Activated CD4-positive, alpha-beta T cell treated with anti-CD3 and anti-CD28 coated beads, Interleukin-2, amount 10 ng/mL, durations not matched to agents 24 days and 14 days (primary cell): ENCODE data around the gene SLC7A14. TPM values are rescaled to one million over a fixed set of nuclear protein-coding genes. Genes with fewer than 3 reads are reported as not detected.

Experiments
- DNase-seq: peaks from one replicate; pipeline ENCODE4 v3.0.0; 2022
- H3K27ac Mint-ChIP-seq: one replicate; pipeline ENCODE4 v1.8.0; 2022; ENCODE audit warnings: mild to moderate bottlenecking, mixed read lengths
- H3K27me3 Mint-ChIP-seq: one replicate; pipeline ENCODE4 v1.8.0; 2022; ENCODE audit warnings: mixed read lengths
- H3K36me3 Mint-ChIP-seq: one replicate; pipeline ENCODE4 v1.8.0; 2022; ENCODE audit warnings: low read depth, mild to moderate bottlenecking, mixed read lengths
- H3K4me1 Mint-ChIP-seq: one replicate; pipeline ENCODE4 v1.8.0; 2021; ENCODE audit warnings: mixed read lengths
- H3K4me3 Mint-ChIP-seq: one replicate; pipeline ENCODE4 v1.8.0; 2022; ENCODE audit warnings: mild to moderate bottlenecking, moderate library complexity, mixed read lengths
- H3K9me3 Mint-ChIP-seq: one replicate; pipeline ENCODE4 v1.8.0; 2021; ENCODE audit warnings: mixed read lengths
- intact Hi-C: fragments of 100-400 bp; cut with micrococcal nuclease; formaldehyde crosslinking; loops from one replicate; pipeline ENCODE4 v1.15.1; 2023
- total RNA-seq: library from RNA; stranded (reverse); gene quantifications from 2 replicates; pipeline ENCODE4 v1.2.3, GENCODE V29; 2022

Gene SLC7A14
- total RNA-seq, 1 donor from 2014 or later = not detected

DNA sequence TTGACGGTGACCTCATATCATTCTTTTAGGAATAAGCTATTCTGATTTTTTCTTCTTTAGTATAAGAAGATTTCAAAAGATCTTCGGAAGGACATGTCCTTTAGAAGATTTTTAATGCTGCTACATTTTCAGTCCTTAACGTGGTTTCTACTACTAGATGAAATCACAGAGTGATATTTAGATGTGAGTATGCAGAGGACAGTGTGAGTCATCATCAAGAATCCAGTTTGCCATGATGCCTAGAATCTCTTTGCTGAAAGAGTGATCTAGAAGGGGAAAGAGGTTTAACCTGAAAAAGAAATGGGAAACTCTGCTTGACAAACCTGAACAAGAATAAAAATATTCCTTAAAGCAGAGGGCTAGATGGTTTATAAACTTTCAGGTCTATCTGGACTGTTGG is 43.2 kb downstream of the SLC7A14 start:
- intact Hi-C loops = no loop called here
- H3K36me3 Mint-ChIP-seq = no peaks in the 10 kb centered on the region
- no peaks in the 10 kb centered on the region for H3K9me3 Mint-ChIP-seq
- no peak overlapping the region for H3K4me3 Mint-ChIP-seq
- no peaks in the 10 kb centered on the region for H3K4me1 Mint-ChIP-seq
- no peak for DNase-seq
- no peak overlapping the region for H3K27ac Mint-ChIP-seq
- peaks cover 17% of the 10 kb centered on the region for H3K27me3 Mint-ChIP-seq

DNA sequence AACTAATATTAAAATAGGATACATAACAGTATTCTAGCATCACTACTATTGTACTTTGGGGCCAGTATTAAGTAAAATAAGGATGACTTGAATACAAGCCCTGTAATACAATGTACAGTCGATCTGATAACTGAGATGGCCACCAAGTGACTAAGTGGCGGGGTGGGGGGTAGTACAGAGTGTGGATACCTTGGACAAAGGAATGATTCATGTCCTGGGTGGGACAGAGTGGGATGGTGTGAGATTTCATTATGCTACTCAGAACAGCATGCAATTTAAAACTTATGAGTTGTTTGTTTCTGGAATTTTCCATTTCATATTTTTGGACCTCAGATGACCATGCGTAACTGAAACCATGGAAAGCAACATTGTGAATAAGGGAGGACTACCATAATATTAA is 46.0 kb downstream of the SLC7A14 start:
- no peaks in the 10 kb centered on the region for H3K36me3 Mint-ChIP-seq
- peaks cover 20% of the 10 kb centered on the region for H3K27me3 Mint-ChIP-seq
- no peak overlapping the region for H3K27ac Mint-ChIP-seq
- intact Hi-C loops = no loop called here
- H3K4me1 Mint-ChIP-seq = no peaks in the 10 kb centered on the region
- no peak for DNase-seq
- H3K9me3 Mint-ChIP-seq = no peaks in the 10 kb centered on the region
- H3K4me3 Mint-ChIP-seq = no peak overlapping the region

DNA sequence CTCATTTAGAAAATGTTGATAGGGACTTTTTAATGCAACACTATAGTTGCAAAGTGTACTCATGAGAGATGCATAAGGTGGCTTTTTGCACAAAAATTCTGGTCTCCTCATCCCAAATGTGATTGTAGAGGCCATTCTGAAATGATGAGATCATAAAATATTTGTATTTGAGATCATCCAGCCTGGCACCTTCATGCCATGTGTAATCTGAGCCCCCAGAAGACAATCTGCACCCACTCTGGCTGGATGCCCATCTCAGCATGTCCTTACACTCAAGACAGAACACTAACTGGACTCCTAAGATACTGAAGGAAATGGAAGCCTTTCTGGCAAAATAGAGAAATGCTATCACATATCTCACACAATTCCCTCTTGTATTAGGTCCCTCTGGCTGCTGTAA is 49.2 kb downstream of the SLC7A14 start:
- H3K9me3 Mint-ChIP-seq = no peaks in the 10 kb centered on the region

DNA sequence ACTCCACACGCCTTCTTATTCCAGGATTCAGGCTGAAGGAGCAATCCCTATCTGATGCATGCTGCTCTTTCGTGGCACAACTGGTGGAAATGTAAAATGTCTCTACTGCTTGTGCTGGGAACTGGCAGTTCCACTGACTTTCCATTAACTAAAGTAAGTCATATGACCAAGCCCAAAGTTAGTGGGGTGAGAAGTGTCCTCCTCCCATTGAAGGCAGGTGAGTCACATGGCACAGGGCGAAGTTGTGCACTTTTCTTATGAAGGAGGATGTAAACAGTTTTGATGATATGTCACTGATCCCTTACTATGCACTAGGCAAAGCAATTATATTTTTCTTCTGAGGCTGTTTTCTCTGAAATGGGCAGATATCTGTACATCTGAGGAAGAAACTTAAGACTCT is 51.6 kb downstream of the SLC7A14 start:
- H3K27ac Mint-ChIP-seq = no peak overlapping the region
- H3K9me3 Mint-ChIP-seq = no peaks in the 10 kb centered on the region
- no peaks in the 10 kb centered on the region for H3K36me3 Mint-ChIP-seq
- no peak for DNase-seq
- H3K4me3 Mint-ChIP-seq = no peak overlapping the region
- no peaks in the 10 kb centered on the region for H3K4me1 Mint-ChIP-seq
- H3K27me3 Mint-ChIP-seq = peaks cover 18% of the 10 kb centered on the region
- intact Hi-C loops = no loop called here

More for the DNA sequence above, 49.2 kb downstream of the SLC7A14 start:
- Mint-ChIP-seq H3K27ac (no peak overlapping the region), H3K4me3 (no peak overlapping the region), H3K4me1 (no peaks in the 10 kb centered on the region), H3K27me3 (peaks cover 21% of the 10 kb centered on the region), H3K36me3 (no peaks in the 10 kb centered on the region)
- no peak for DNase-seq
- intact Hi-C loops = no loop called here

DNA sequence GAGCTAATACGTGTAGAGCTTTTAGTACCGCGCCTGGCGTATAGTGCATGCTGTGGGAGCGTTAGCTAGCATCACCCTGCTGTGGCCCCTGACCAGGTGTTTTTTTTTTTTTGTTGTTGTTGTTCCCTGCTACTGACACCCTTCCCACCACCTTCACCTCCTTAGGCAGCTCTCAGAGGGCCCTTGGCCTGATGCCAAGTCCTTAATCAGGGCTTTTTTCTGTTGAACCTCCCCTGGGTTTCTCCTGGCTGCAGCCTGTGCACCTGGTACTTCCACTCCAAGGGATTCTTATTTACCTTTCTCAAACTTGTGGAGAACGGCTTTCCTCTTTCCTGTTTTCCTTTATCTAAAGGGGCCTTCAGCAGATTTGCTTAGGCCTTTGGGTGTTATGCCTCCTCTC is 53.3 kb downstream of the SLC7A14 start:
- Mint-ChIP-seq H3K9me3 (no peaks in the 10 kb centered on the region), H3K27ac (no peak overlapping the region), H3K27me3 (peaks cover 13% of the 10 kb centered on the region)

GRCh38 chr3:170531657-170532335 is 54.1 kb downstream of the SLC7A14 start:
- Mint-ChIP-seq H3K36me3 (no peaks in the 10 kb centered on the region), H3K4me1 (no peaks in the 10 kb centered on the region), H3K27me3 (peaks cover 8% of the 10 kb centered on the region), H3K27ac (no peak overlapping the region), H3K4me3 (no peak overlapping the region), H3K9me3 (no peaks in the 10 kb centered on the region)
- DNase-seq = no peak
- intact Hi-C loops = no loop called here

More for the DNA sequence above, 53.3 kb downstream of the SLC7A14 start:
- no peak overlapping the region for H3K4me3 Mint-ChIP-seq
- H3K4me1 Mint-ChIP-seq = no peaks in the 10 kb centered on the region
- no peak for DNase-seq
- intact Hi-C loops = no loop called here
- H3K36me3 Mint-ChIP-seq = no peaks in the 10 kb centered on the region

GRCh38 chr3:170531054-170531453 is 54.8 kb downstream of the SLC7A14 start:
- Mint-ChIP-seq H3K27ac (no peak overlapping the region), H3K4me3 (no peak overlapping the region), H3K9me3 (no peaks in the 10 kb centered on the region), H3K27me3 (peaks cover 8% of the 10 kb centered on the region), H3K36me3 (no peaks in the 10 kb centered on the region), H3K4me1 (no peaks in the 10 kb centered on the region)
- intact Hi-C loops = no loop called here
- no peak for DNase-seq

- no peaks in the 10 kb centered on the region for H3K4me1 Mint-ChIP-seq
- H3K36me3 Mint-ChIP-seq = no peaks in the 10 kb centered on the region
- no peak overlapping the region for H3K27ac Mint-ChIP-seq
- no peak for DNase-seq
- H3K27me3 Mint-ChIP-seq = peaks cover 8% of the 10 kb centered on the region
- intact Hi-C loops = no loop called here
- H3K4me3 Mint-ChIP-seq = no peak overlapping the region
- H3K9me3 Mint-ChIP-seq = no peaks in the 10 kb centered on the region
Measured at GRCh38 chr3:170529912-170530311, 56.0 kb downstream of the SLC7A14 start.

- Mint-ChIP-seq H3K27me3 (peaks cover 7% of the 10 kb centered on the region), H3K4me1 (no peaks in the 10 kb centered on the region)
Measured at GRCh38 chr3:170529346-170529745, 56.5 kb downstream of the SLC7A14 start.

DNA sequence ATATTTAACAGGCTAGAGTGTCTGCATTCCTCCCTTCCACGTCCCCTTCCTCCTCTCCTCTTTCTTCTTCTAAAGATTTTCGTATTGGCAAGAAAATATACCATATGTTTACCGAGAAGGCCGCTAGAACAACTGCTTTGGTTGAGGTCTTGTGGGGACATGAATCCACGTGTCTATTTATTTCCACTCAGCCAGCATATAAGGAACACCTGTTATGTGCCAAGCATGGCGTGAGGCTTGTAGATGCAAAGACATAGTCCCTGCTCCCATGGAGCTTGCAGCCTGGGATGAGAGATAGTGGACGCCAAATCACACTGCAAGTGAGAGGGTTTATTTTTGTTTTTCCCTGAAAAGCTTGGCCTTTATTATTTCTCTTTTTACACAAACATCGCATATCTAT is 57.1 kb downstream of the SLC7A14 start:
- no peak for DNase-seq
- Mint-ChIP-seq H3K4me1 (no peaks in the 10 kb centered on the region), H3K27ac (no peak overlapping the region), H3K27me3 (peaks cover 4% of the 10 kb centered on the region), H3K36me3 (no peaks in the 10 kb centered on the region), H3K9me3 (no peaks in the 10 kb centered on the region), H3K4me3 (no peak overlapping the region)
- intact Hi-C loops = no loop called here

More at GRCh38 chr3:170529346-170529745, 56.5 kb downstream of the SLC7A14 start:
- Mint-ChIP-seq H3K9me3 (no peaks in the 10 kb centered on the region), H3K4me3 (no peak overlapping the region), H3K36me3 (no peaks in the 10 kb centered on the region), H3K27ac (no peak overlapping the region)
- intact Hi-C loops = no loop called here
- DNase-seq = no peak

DNA sequence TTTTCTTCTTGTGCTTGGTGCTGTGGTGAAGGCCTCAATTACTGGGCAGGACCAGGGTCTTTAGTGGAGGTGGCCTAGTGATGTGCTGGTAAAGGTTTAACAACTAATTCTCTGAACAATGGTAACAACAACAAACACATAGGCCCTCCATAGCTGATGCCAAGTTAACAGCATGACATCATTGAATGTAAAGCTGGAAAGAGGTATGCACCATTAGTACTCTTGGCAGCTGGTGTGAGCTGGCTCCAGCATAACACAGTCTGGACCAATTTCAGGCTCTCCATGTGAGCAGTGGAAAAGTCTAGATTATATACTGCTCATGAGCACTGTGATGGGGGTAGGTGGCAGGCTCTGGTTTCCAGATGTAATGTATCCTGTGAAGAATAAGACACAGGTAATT is 61.8 kb downstream of the SLC7A14 start:
- Mint-ChIP-seq H3K9me3 (no peaks in the 10 kb centered on the region), H3K27ac (no peak overlapping the region), H3K4me1 (peaks cover 5% of the 10 kb centered on the region), H3K36me3 (no peaks in the 10 kb centered on the region), H3K27me3 (peaks cover 5% of the 10 kb centered on the region), H3K4me3 (no peak overlapping the region)
- no peak for DNase-seq
- intact Hi-C loops = no loop called here

- no peaks in the 10 kb centered on the region for H3K36me3 Mint-ChIP-seq
- peaks cover 5% of the 10 kb centered on the region for H3K27me3 Mint-ChIP-seq
- H3K4me3 Mint-ChIP-seq = no peak overlapping the region
- DNase-seq = no peak
- H3K9me3 Mint-ChIP-seq = no peaks in the 10 kb centered on the region
- H3K4me1 Mint-ChIP-seq = peaks cover 5% of the 10 kb centered on the region
- intact Hi-C loops = no loop called here
- no peak overlapping the region for H3K27ac Mint-ChIP-seq
Measured at GRCh38 chr3:170523248-170523647, 62.6 kb downstream of the SLC7A14 start.

DNA sequence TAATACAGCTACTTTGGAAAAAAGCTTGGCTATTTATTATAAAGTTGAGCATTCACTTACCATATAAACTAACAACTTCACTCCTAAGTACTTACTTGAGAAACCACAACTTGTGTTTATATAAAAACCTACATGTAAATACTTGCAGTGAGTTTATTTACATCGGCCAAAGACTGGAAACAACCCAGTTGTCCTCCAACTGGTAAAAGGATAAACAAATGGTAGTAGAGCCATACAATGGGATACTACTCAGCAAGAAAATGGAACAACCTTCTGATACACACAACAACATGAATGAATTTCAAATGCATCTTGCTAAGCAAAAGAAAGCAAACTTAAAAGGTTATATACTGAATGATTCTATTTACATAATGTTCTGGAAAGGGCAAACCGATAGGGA is 63.7 kb downstream of the SLC7A14 start:
- no peak overlapping the region for H3K27ac Mint-ChIP-seq
- H3K36me3 Mint-ChIP-seq = no peaks in the 10 kb centered on the region
- H3K27me3 Mint-ChIP-seq = peaks cover 4% of the 10 kb centered on the region
- no peak overlapping the region for H3K4me3 Mint-ChIP-seq
- intact Hi-C loops = no loop called here
- H3K4me1 Mint-ChIP-seq = peaks cover 5% of the 10 kb centered on the region
- H3K9me3 Mint-ChIP-seq = no peaks in the 10 kb centered on the region
- DNase-seq = no peak

DNA sequence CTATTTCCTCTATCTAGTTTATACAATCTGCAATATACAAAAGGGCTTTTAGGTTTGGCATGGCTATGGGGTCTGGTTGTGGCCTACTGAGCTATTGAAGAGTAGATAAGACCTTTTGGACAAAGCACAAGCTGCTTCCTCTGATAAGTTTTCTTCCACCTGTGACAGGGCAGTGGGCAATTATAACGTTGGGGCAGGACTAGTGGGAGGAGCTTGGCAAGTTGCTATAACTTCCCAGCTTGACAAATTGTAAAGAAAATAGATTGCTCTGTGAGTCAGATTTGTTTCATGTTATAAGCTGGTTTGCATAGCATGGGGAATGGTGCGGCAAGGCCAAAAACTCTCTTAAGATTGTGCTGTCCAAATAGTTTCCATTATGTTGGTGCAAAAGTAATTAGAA is 64.9 kb downstream of the SLC7A14 start:
- Mint-ChIP-seq H3K4me1 (peaks cover 5% of the 10 kb centered on the region), H3K4me3 (no peak overlapping the region), H3K36me3 (no peaks in the 10 kb centered on the region), H3K27me3 (peaks cover 5% of the 10 kb centered on the region), H3K9me3 (no peaks in the 10 kb centered on the region), H3K27ac (no peak overlapping the region)
- intact Hi-C loops = no loop called here
- DNase-seq = no peak
